ENCODE data around the gene IER2.

IER2 gene

DNA sequence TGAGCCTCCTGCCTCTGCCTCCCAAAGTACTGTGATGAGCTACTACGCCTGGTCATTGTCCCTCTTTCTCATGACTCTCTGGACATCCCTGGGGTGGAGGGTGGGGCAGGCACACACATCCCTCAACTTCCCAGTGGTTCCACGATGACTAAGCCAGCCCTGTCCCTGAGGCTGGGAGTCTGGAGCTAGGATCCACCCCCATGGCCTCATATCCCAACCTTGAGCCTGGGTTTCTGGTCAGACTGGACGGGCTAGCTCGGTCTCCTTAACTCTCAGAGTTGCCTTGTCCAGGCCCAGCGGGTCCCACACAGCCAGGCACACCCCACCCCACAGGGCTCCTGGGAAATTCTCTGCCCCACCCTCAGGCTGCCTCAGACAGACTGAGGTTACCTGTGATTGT is 19.6 kb downstream of the IER2 start:
- Histone ChIP-seq H3K27ac (ENCODE audit: low read length) (no peak overlapping the region), H2AFZ (ENCODE audit: low read depth, low read length) (no peak overlapping the region)

DNA sequence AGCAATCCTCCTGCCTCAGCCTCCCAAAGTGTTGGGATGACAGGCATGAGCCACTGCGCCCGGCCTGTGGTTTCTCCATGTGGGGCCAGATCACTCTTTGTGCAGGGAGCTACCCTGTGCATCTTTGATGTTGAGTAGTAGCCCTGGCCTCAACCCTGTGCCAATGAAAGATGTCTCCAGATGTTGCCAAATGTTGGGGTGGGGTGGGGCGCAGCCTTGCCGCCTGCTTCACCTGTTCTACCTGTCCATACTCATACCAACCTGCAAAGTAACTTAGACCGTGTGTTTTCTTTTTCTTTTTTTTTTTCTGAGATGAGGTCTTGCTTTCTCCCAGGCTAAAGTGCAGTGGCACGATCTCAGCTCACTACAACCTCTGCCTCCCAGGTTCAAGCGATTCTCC is 20.9 kb downstream of the IER2 start:
- Histone ChIP-seq H3K9ac (ENCODE audit: low read length) (no peak overlapping the region), H3K4me1 (ENCODE audit: low read length) (peaks cover 21% of the 10 kb centered on the region), H3K4me2 (ENCODE audit: low read length) (no peak overlapping the region), H3K9me3 (ENCODE audit: insufficient read depth, low read length) (no peaks in the 10 kb centered on the region), H3K27me3 (ENCODE audit: low read depth, low read length) (no peaks in the 10 kb centered on the region), H2AFZ (ENCODE audit: low read depth, low read length) (no peak overlapping the region), H3K27ac (ENCODE audit: low read length) (no peak overlapping the region), H4K20me1 (ENCODE audit: insufficient read depth, low read length) (no peaks in the 10 kb centered on the region), H3K4me3 (ENCODE audit: low read length) (no peak overlapping the region), H3K79me2 (ENCODE audit: low read length) (no peaks in the 10 kb centered on the region), H3K36me3 (replicated peaks; ENCODE audit: low read depth, low read length) (no peaks in the 10 kb centered on the region)
- TF ChIP-seq, protein P1, sequence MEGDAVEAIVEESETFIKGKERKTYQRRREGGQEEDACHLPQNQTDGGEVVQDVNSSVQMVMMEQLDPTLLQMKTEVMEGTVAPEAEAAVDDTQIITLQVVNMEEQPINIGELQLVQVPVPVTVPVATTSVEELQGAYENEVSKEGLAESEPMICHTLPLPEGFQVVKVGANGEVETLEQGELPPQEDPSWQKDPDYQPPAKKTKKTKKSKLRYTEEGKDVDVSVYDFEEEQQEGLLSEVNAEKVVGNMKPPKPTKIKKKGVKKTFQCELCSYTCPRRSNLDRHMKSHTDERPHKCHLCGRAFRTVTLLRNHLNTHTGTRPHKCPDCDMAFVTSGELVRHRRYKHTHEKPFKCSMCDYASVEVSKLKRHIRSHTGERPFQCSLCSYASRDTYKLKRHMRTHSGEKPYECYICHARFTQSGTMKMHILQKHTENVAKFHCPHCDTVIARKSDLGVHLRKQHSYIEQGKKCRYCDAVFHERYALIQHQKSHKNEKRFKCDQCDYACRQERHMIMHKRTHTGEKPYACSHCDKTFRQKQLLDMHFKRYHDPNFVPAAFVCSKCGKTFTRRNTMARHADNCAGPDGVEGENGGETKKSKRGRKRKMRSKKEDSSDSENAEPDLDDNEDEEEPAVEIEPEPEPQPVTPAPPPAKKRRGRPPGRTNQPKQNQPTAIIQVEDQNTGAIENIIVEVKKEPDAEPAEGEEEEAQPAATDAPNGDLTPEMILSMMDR (IDR thresholded peaks at IDR 0.05; ENCODE audit: low read depth, low read length), result no peak

More for the DNA sequence above, 19.6 kb downstream of the IER2 start:
- no peaks in the 10 kb centered on the region; the same call in 1 of the 2 replicates for H3K27me3 ChIP-seq (ENCODE audit: low read depth, low read length)
- no peaks in the 10 kb centered on the region for H3K79me2 ChIP-seq (ENCODE audit: low read length)
- TF ChIP-seq, protein P1 (IDR thresholded peaks at IDR 0.05; ENCODE audit: low read depth, low read length), result no peak
- no peak for TF ChIP-seq EZH2phosphoT487 (IDR thresholded peaks at IDR 0.05; ENCODE audit: low read depth)
- H3K9me3 ChIP-seq (ENCODE audit: insufficient read depth, low read length), result no peaks in the 10 kb centered on the region
- H3K36me3 ChIP-seq (replicated peaks; ENCODE audit: low read depth, low read length), result no peaks in the 10 kb centered on the region
- no peaks in the 10 kb centered on the region for H4K20me1 ChIP-seq (ENCODE audit: insufficient read depth, low read length)
- no peak overlapping the region for H3K4me3 ChIP-seq (ENCODE audit: low read length)
- peaks cover 22% of the 10 kb centered on the region for H3K4me1 ChIP-seq (ENCODE audit: low read length)
- H3K4me2 ChIP-seq (ENCODE audit: low read length), result no peak overlapping the region
- H3K9ac ChIP-seq (ENCODE audit: low read length), result no peak overlapping the region

DNA sequence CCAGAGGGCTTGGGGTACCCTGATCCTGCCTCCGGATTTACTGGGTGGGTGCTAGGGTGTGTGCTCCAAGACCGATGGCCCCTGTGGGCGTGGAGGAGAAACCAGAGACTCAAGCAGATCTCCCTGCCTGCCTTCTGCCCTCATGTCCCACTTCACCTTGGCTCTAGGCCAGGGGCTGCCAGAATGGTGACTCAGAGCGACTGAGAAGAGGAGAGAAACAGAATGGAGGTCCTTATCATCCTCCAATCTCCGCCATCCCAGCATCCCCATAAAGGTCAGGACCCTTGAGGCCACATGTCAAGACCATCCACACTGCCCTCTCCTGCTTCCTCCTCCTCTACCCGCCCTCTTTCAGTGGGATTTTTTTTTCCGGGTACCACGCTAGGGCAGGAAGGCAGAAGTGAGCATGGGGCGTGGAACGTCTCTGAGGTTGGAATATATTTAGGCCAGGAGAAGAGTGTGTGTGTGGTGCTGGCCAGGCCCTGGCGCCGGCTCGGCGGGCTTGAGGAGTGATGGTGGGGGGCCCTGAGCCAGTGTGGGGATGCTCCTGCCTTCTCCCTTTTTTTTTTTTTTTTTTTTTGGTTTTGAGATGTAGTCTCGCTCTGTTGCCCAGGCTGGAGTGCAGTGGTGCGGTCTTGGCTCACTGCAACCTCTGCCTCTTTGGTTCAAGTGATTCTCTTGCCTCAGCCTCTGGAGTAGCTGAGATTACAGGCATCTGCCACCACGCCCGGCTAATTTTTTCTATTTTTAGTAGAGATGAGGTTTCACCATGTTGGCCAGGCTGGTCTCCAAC is 22.3 kb downstream of the IER2 start:
- TF ChIP-seq EZH2phosphoT487 (IDR thresholded peaks at IDR 0.05; ENCODE audit: low read depth), result no peak
- TF ChIP-seq, protein P1 (IDR thresholded peaks at IDR 0.05; ENCODE audit: low read depth, low read length), result no peak
- H3K4me1 ChIP-seq (ENCODE audit: low read length), result peaks cover 14% of the 10 kb centered on the region
- H2AFZ ChIP-seq (ENCODE audit: low read depth, low read length), result peak overlapping the region; percentile 4; the same call in 1 of the 2 replicates
- H3K4me2 ChIP-seq (ENCODE audit: low read length), result no peak overlapping the region; the same call in 1 of the 2 replicates
- no peaks in the 10 kb centered on the region for H3K27me3 ChIP-seq (ENCODE audit: low read depth, low read length)
- H3K79me2 ChIP-seq (ENCODE audit: low read length), result no peaks in the 10 kb centered on the region
- no peaks in the 10 kb centered on the region for H4K20me1 ChIP-seq (ENCODE audit: insufficient read depth, low read length)
- H3K4me3 ChIP-seq (ENCODE audit: low read length), result no peak overlapping the region
- no peaks in the 10 kb centered on the region for H3K36me3 ChIP-seq (replicated peaks; ENCODE audit: low read depth, low read length)
- no peak overlapping the region for H3K9ac ChIP-seq (ENCODE audit: low read length)
- no peak overlapping the region for H3K27ac ChIP-seq (ENCODE audit: low read length)
- no peaks in the 10 kb centered on the region for H3K9me3 ChIP-seq (ENCODE audit: insufficient read depth, low read length)

DNA sequence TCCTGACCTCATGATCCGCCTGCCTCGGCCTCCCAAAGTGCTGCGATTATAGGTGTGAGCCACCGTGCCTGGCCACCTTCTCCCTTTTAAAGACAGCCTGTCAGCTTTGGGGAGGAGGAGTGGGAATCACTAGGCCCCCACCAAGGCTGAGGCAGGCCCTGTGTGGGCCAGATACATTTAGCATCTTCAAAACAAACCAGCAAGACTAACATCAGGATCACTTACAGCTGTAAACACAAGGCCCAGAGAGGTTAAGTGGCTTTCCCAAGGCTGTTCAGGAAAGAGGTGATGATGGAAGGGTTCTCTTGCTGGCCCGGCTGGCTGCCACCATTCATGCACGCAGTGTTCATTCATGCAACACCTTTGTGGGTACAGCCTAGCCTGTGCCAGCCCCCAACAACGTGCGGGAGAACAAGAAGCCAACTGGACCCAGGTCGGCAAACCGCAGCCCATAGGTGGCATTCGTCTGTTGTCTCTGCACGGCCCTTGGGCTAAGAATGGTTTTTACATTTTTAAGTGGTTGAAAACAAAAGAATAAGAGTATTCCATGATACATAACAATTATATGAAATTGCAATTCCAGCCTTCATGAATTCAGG is 23.0 kb downstream of the IER2 start:
- peaks cover 9% of the 10 kb centered on the region; the same call in 1 of the 2 replicates for H3K4me1 ChIP-seq (ENCODE audit: low read length)
- no peak overlapping the region for H3K9ac ChIP-seq (ENCODE audit: low read length)
- H3K4me3 ChIP-seq (ENCODE audit: low read length), result no peak overlapping the region
- H3K79me2 ChIP-seq (ENCODE audit: low read length), result no peaks in the 10 kb centered on the region
- TF ChIP-seq EZH2phosphoT487 (IDR thresholded peaks at IDR 0.05; ENCODE audit: low read depth), result no peak
- TF ChIP-seq, protein P1 (IDR thresholded peaks at IDR 0.05; ENCODE audit: low read depth, low read length), result no peak
- H2AFZ ChIP-seq (ENCODE audit: low read depth, low read length), result no peak overlapping the region
- H3K4me2 ChIP-seq (ENCODE audit: low read length), result no peak overlapping the region
- no peaks in the 10 kb centered on the region for H3K36me3 ChIP-seq (replicated peaks; ENCODE audit: low read depth, low read length)
- H4K20me1 ChIP-seq (ENCODE audit: insufficient read depth, low read length), result no peaks in the 10 kb centered on the region
- no peaks in the 10 kb centered on the region for H3K9me3 ChIP-seq (ENCODE audit: insufficient read depth, low read length)
- H3K27ac ChIP-seq (ENCODE audit: low read length), result no peak overlapping the region
- H3K27me3 ChIP-seq (ENCODE audit: low read depth, low read length), result no peaks in the 10 kb centered on the region

Measured in OCI-LY3 (cell line).